ENCODE results near the gene WNT7A. TPM values are rescaled to one million over a fixed set of nuclear protein-coding genes. Genes with fewer than 3 reads are reported as not detected.

Gene WNT7A
- total RNA-seq, 2 donors from 2014 or later: 0.58 TPM; not detected in 1

GRCh38 chr3:13892304-13892703 is 12.4 kb upstream of the WNT7A start:
- DNase-seq: no peak
- ATAC-seq (replicated peaks in 1 of 2): no peak
- H3K27ac Mint-ChIP-seq: peak overlapping the region; percentile 38

DNA sequence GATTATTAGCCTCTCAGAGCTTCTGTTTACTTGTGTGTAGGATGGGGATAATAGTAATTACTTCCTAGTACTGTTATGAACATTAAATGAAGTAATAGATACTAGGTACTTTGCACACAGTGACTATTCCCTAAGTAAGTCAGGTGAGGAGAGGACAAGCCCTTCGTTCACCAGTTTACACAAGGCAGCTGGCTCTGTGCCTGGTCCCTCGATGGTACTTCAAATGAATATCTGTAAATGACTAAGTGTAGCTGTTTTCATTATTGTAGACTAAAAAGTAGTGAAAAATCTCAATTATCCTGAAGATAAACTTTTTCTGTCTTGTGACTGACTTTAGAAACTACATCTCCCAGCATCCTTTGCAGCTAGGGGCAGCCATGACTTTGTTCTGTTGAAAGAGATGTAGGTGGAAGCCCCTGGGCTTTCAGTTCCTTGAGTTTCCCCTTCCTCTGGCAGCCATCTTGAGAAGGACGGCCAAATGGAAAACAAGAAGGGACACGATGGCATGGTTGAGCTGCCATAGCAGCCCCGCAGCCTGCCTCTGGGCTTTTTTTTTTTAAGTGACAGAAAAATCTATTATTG is 11.7 kb upstream of the WNT7A start:
- Mint-ChIP-seq H3K9me3 (peaks cover 0 to 3% of the 10 kb centered on the region in 2 donors), H3K4me1 (ENCODE audit: low read depth) (peaks cover 29% of the 10 kb centered on the region), H3K27me3 (ENCODE audit: low read depth) (no peaks in the 10 kb centered on the region), H3K36me3 (ENCODE audit: insufficient read depth in 2 of 2) (peaks cover 2 to 6% of the 10 kb centered on the region in 2 donors), H3K4me3 (no peak overlapping the region), H3K27ac (no peak overlapping the region)
- ATAC-seq (replicated peaks in 1 of 2) (no peak), DNase-seq (peak; percentile 23 to 25)

More at GRCh38 chr3:13892304-13892703, 12.4 kb upstream of the WNT7A start:
- H3K27me3 Mint-ChIP-seq (ENCODE audit: low read depth): no peaks in the 10 kb centered on the region
- peaks cover 2 to 6% of the 10 kb centered on the region in 2 donors for H3K36me3 Mint-ChIP-seq (ENCODE audit: insufficient read depth in 2 of 2)
- no peak overlapping the region for H3K4me3 Mint-ChIP-seq
- peaks cover 30% of the 10 kb centered on the region for H3K4me1 Mint-ChIP-seq (ENCODE audit: low read depth)
- peaks cover 0 to 3% of the 10 kb centered on the region in 2 donors for H3K9me3 Mint-ChIP-seq

- DNase-seq (no peak), ATAC-seq (replicated peaks in 1 of 2) (no peak)
- H3K4me1 Mint-ChIP-seq (ENCODE audit: low read depth): peaks cover 23% of the 10 kb centered on the region
- H3K27me3 Mint-ChIP-seq (ENCODE audit: low read depth): no peaks in the 10 kb centered on the region
- peaks cover 2 to 6% of the 10 kb centered on the region in 2 donors for H3K36me3 Mint-ChIP-seq (ENCODE audit: insufficient read depth in 2 of 2)
- peak overlapping the region; percentile 68 for H3K27ac Mint-ChIP-seq
- H3K9me3 Mint-ChIP-seq: peaks cover 0 to 3% of the 10 kb centered on the region in 2 donors
- H3K4me3 Mint-ChIP-seq: peak overlapping the region in 1 of 2 donors; percentile 24
These were observed 11.1 kb upstream of the WNT7A start for GRCh38 chr3:13891017-13891392.

- Mint-ChIP-seq H3K4me3 (peak overlapping the region in 1 of 2 donors; percentile 24), H3K27ac (peak overlapping the region; percentile 33), H3K27me3 (ENCODE audit: low read depth) (no peaks in the 10 kb centered on the region), H3K36me3 (ENCODE audit: insufficient read depth in 2 of 2) (peaks cover 2 to 6% of the 10 kb centered on the region in 2 donors), H3K9me3 (peaks cover 0 to 3% of the 10 kb centered on the region in 2 donors), H3K4me1 (ENCODE audit: low read depth) (peaks cover 18% of the 10 kb centered on the region)
- ATAC-seq (replicated peaks in 1 of 2) (peak in 1 of 2 donors; percentile 16), DNase-seq (peak; percentile 45 to 54)
These were observed 10.6 kb upstream of the WNT7A start for GRCh38 chr3:13890377-13891016.

- no peak for ATAC-seq (replicated peaks in 1 of 2)
- H3K36me3 Mint-ChIP-seq (ENCODE audit: insufficient read depth in 2 of 2): peaks cover under 1 to 6% of the 10 kb centered on the region in 2 donors
These were observed 8.7 kb upstream of the WNT7A start for GRCh38 chr3:13888576-13888975.

DNA sequence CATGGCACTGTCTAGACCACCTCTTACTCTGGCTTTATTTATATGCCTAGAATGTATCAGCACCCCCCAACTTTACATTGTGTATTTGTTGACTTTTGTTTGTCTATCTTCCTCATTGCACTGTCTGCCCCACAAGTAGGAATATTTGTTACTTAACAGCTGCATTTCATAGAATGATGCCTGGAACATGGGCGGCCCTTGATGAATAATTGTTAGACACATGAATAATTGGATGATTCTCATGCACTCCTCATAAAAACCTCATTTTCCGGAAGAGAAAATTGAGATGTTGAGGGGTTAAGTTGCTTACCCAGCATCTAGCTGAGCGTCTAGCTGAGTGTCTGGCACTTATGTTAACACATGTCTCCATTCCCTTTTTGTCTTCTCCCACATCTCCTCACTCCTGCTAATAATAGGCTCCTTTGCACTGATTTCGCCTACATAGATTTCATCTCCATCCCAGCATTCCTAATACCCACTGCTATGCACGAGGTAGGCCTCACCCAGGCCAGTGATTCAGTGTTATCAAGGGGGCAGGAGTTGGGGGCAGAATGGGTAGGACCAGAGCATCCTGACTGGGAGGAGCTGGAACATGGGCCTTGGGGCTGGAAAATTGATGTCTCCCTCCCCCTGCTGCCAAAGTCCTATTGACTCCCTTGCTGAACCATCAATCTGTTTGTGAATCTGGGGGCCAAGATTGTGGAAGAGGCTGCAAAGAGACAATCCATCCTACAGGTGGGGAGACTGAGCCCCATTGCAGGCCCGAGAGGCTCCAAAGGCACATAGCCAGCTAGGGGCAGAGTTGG is 7.8 kb upstream of the WNT7A start:
- Mint-ChIP-seq H3K27ac (no peak overlapping the region), H3K9me3 (peaks cover 0 to 3% of the 10 kb centered on the region in 2 donors), H3K27me3 (ENCODE audit: low read depth) (peaks cover 13% of the 10 kb centered on the region), H3K4me3 (no peak overlapping the region), H3K36me3 (ENCODE audit: insufficient read depth in 2 of 2) (peaks cover 0 to 6% of the 10 kb centered on the region in 2 donors), H3K4me1 (ENCODE audit: low read depth) (peaks cover 14% of the 10 kb centered on the region)
- DNase-seq (no peak), ATAC-seq (replicated peaks in 1 of 2) (no peak)

More at GRCh38 chr3:13888576-13888975, 8.7 kb upstream of the WNT7A start:
- Mint-ChIP-seq H3K9me3 (peaks cover 0 to 3% of the 10 kb centered on the region in 2 donors), H3K27me3 (ENCODE audit: low read depth) (peaks cover 10% of the 10 kb centered on the region), H3K27ac (no peak overlapping the region), H3K4me3 (no peak overlapping the region), H3K4me1 (ENCODE audit: low read depth) (peaks cover 14% of the 10 kb centered on the region)
- DNase-seq: no peak

GRCh38 chr3:13886593-13887129 is 6.8 kb upstream of the WNT7A start:
- H3K27ac Mint-ChIP-seq: no peak overlapping the region
- ATAC-seq (replicated peaks in 1 of 2) (no peak), DNase-seq (no peak)
- H3K27me3 Mint-ChIP-seq (ENCODE audit: low read depth): peaks cover 16% of the 10 kb centered on the region
- no peaks in the 10 kb centered on the region for H3K36me3 Mint-ChIP-seq (ENCODE audit: insufficient read depth in 2 of 2)
- H3K4me3 Mint-ChIP-seq: no peak overlapping the region
- peaks cover 14% of the 10 kb centered on the region for H3K4me1 Mint-ChIP-seq (ENCODE audit: low read depth)
- no peaks in the 10 kb centered on the region for H3K9me3 Mint-ChIP-seq

DNA sequence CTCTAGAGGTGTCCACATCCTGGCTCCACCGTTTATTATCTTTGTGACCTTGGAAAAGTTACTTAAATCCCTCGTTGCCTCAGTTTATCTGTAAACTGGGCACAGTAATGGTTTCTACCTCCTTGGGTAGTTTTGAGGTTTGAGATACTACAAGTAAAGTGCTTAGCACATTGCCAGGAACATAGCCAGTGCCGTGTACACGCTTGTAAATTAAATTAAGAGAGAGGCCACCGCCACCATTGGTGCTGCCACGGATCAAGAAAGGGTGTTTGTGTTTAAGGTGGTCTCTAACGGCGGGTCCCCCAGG is 5.8 kb upstream of the WNT7A start:
- DNase-seq (no peak), ATAC-seq (replicated peaks in 1 of 2) (no peak)
- Mint-ChIP-seq H3K4me3 (no peak overlapping the region), H3K27me3 (ENCODE audit: low read depth) (peaks cover 23% of the 10 kb centered on the region), H3K9me3 (no peaks in the 10 kb centered on the region), H3K36me3 (ENCODE audit: insufficient read depth in 2 of 2) (no peaks in the 10 kb centered on the region), H3K4me1 (ENCODE audit: low read depth) (peaks cover 5% of the 10 kb centered on the region), H3K27ac (no peak overlapping the region)

- no peaks in the 10 kb centered on the region for H3K4me1 Mint-ChIP-seq (ENCODE audit: low read depth)
- DNase-seq (peak; percentile 66 to 71), ATAC-seq (replicated peaks in 1 of 2) (peak; percentile 65 to 66)
- no peaks in the 10 kb centered on the region for H3K36me3 Mint-ChIP-seq (ENCODE audit: insufficient read depth in 2 of 2)
- H3K9me3 Mint-ChIP-seq: no peaks in the 10 kb centered on the region
- H3K27ac Mint-ChIP-seq: no peak overlapping the region
- H3K27me3 Mint-ChIP-seq (ENCODE audit: low read depth): peaks cover 23% of the 10 kb centered on the region
- no peak overlapping the region for H3K4me3 Mint-ChIP-seq
These were observed 5.2 kb upstream of the WNT7A start for GRCh38 chr3:13884851-13885703.

DNA sequence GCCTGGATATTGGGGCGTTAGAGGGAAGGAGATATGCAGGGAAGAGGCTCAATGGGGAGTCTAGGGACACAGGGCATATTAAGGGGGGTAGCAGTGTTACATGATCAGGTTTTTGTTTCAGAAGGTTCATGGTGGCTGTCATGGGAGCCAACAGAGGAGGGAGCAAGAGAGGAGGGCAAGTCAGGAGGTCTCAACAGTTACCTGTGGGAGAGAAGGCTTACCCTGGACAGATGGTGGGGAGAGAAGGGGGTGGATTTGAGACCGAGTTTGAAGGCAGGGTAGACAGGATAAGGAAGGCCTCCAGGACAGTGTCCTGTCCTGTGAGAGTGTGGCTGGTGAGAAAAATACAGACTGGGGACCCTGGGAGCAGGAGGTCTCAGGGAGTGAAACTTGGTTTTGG is 3.8 kb upstream of the WNT7A start:
- ATAC-seq (replicated peaks in 1 of 2): no peak
- no peak overlapping the region for H3K4me3 Mint-ChIP-seq
- peaks cover 29% of the 10 kb centered on the region for H3K27me3 Mint-ChIP-seq (ENCODE audit: low read depth)
- H3K9me3 Mint-ChIP-seq: no peaks in the 10 kb centered on the region
- no peak overlapping the region for H3K27ac Mint-ChIP-seq
- DNase-seq: no peak
- no peaks in the 10 kb centered on the region for H3K36me3 Mint-ChIP-seq (ENCODE audit: insufficient read depth in 2 of 2)
- peaks cover 5% of the 10 kb centered on the region for H3K4me1 Mint-ChIP-seq (ENCODE audit: low read depth)

- H3K36me3 Mint-ChIP-seq (ENCODE audit: insufficient read depth in 2 of 2): no peaks in the 10 kb centered on the region
- DNase-seq (no peak), ATAC-seq (replicated peaks in 1 of 2) (no peak)
- H3K9me3 Mint-ChIP-seq: no peaks in the 10 kb centered on the region
- no peak overlapping the region for H3K27ac Mint-ChIP-seq
- H3K4me3 Mint-ChIP-seq: no peak overlapping the region
- H3K27me3 Mint-ChIP-seq (ENCODE audit: low read depth): peaks cover 35% of the 10 kb centered on the region
- peaks cover 13% of the 10 kb centered on the region for H3K4me1 Mint-ChIP-seq (ENCODE audit: low read depth)
These were observed 3.0 kb upstream of the WNT7A start for GRCh38 chr3:13882876-13883275.

GRCh38 chr3:13881536-13882410 is 1.9 kb upstream of the WNT7A start:
- Mint-ChIP-seq H3K9me3 (no peaks in the 10 kb centered on the region), H3K27me3 (ENCODE audit: low read depth) (peaks cover 40% of the 10 kb centered on the region), H3K36me3 (ENCODE audit: insufficient read depth in 2 of 2) (no peaks in the 10 kb centered on the region), H3K4me3 (no peak overlapping the region), H3K4me1 (ENCODE audit: low read depth) (peaks cover 13% of the 10 kb centered on the region), H3K27ac (no peak overlapping the region)
- ATAC-seq (replicated peaks in 1 of 2) (no peak), DNase-seq (no peak)

Data from activated T-cell treated with anti-CD3 and anti-CD28 coated beads, Interleukin-2, amount 50 U/mL, for 72 hours (primary cell).